Neural cell (in vitro differentiated cells): ENCODE data around the gene RBM39. TPM values are rescaled to one million over a fixed set of nuclear protein-coding genes. Genes with fewer than 3 reads are reported as not detected.
"Not testable (repeated sequence)": the region's sequence is repeated elsewhere in the genome, so short reads cannot be mapped to it uniquely, and the experiment has no call there.

Experiments
- H2AFZ ChIP-seq: fragments of 200-600, 300-800 bp; sonication (generic), shearing (Covaris generic); 2 replicates; pipeline ENCODE4 v1.6.0; 2014; ENCODE audit warnings: low read depth, mild to moderate bottlenecking, antibody characterized with exemption, low read length, moderate library complexity
- H3F3A ChIP-seq: fragments of 200-600 bp; shearing (Covaris generic); 2 replicates; pipeline ENCODE4 v1.6.1; 2016; ENCODE audit warnings: mild to moderate bottlenecking, moderate library complexity, mixed read lengths, antibody characterized with exemption, low read length; ENCODE audit not compliant: insufficient read depth, poor library complexity, severe bottlenecking
- H3K27ac ChIP-seq: fragments of 200-600, 300-800 bp; sonication (generic), shearing (Covaris generic); 2 replicates; pipeline ENCODE4 v1.5.1; 2014; ENCODE audit warnings: mild to moderate bottlenecking, low read length, moderate library complexity
- H3K27me3 ChIP-seq: fragments of 300-800, 200-600 bp; sonication (generic), shearing (Covaris generic); 2 replicates; pipeline ENCODE4 v1.6.0; 2014; ENCODE audit warnings: mild to moderate bottlenecking, low read depth, low read length, moderate library complexity; ENCODE audit not compliant: insufficient read depth
- H3K36me3 ChIP-seq: fragments of 300-800, 200-600 bp; sonication (generic), shearing (Covaris generic); 2 replicates; pipeline ENCODE4 v1.5.1; 2014; ENCODE audit warnings: mild to moderate bottlenecking, antibody characterized with exemption, low read length, moderate library complexity; ENCODE audit not compliant: insufficient read depth
- H3K4me2 ChIP-seq: fragments of 300-800, 200-600 bp; sonication (generic), shearing (Covaris generic); 2 replicates; pipeline ENCODE4 v1.6.0; 2014; ENCODE audit warnings: mild to moderate bottlenecking, low read length
- H3K4me3 ChIP-seq: fragments of 300-800, 200-600 bp; sonication (generic), shearing (Covaris generic); 2 replicates; pipeline ENCODE4 v1.5.1; 2014; ENCODE audit warnings: mild to moderate bottlenecking, low read length, moderate library complexity
- H3K79me2 ChIP-seq: fragments of 200-600 bp; shearing (Covaris generic); replicated peaks from 2 replicates; pipeline ENCODE4 v1.6.0; 2014; ENCODE audit warnings: mild to moderate bottlenecking, low read length, moderate library complexity; ENCODE audit not compliant: insufficient read depth
- H3K9ac ChIP-seq: fragments of 300-800, 200-600 bp; sonication (generic), shearing (Covaris generic); 2 replicates; pipeline ENCODE4 v1.6.1; 2016; ENCODE audit warnings: mild to moderate bottlenecking, low read length, mixed read lengths
- H3K9me2 ChIP-seq: fragments of 200-600 bp; shearing (Covaris generic); 2 replicates; pipeline ENCODE4 v1.6.1; 2016; ENCODE audit warnings: mild to moderate bottlenecking, low read length, mixed read lengths; ENCODE audit not compliant: insufficient read depth
- H3K9me3 ChIP-seq: fragments of 200-600, 300-800 bp; sonication (generic), shearing (Covaris generic); 2 replicates; pipeline ENCODE4 v1.6.1; 2016; ENCODE audit warnings: mild to moderate bottlenecking, mixed run types, low read length, moderate library complexity, mixed read lengths
- H4K20me1 ChIP-seq: fragments of 200-600 bp; shearing (Covaris generic); 2 replicates; pipeline ENCODE4 v1.6.1; 2016; ENCODE audit warnings: mild to moderate bottlenecking, mixed run types; ENCODE audit not compliant: insufficient read depth
- EP300 ChIP-seq: fragments of 450-650 bp; conservative IDR thresholded peaks from 2 replicates; pipeline ENCODE4 v1.6.1; 2014; ENCODE audit warnings: antibody characterized with exemption, mild to moderate bottlenecking, moderate library complexity; ENCODE audit not compliant: poor library complexity, severe bottlenecking
- EZH2 ChIP-seq: fragments of 200-600, 300-800 bp; shearing (Covaris generic), sonication (generic); IDR thresholded peaks from 2 replicates; pipeline ENCODE4 v1.6.1; 2014; ENCODE audit warnings: antibody characterized with exemption, low read length, borderline replicate concordance, mild to moderate bottlenecking; ENCODE audit not compliant: insufficient read depth, poor library complexity, severe bottlenecking
- POLR2AphosphoS5 ChIP-seq: IDR thresholded peaks from 2 replicates; pipeline ENCODE4 v1.6.1; 2012
- RAD21 ChIP-seq: fragments of 450-650 bp; conservative IDR thresholded peaks from 2 replicates; pipeline ENCODE4 v1.6.1; 2014; ENCODE audit warnings: antibody characterized with exemption, mild to moderate bottlenecking, moderate library complexity
- REST ChIP-seq: IDR thresholded peaks from 2 replicates; pipeline ENCODE4 v1.6.1; 2012; ENCODE audit warnings: borderline replicate concordance
- SMC3 ChIP-seq: fragments of 450-650 bp; conservative IDR thresholded peaks from 2 replicates; pipeline ENCODE4 v1.6.1; 2014; ENCODE audit warnings: antibody characterized with exemption, mild to moderate bottlenecking, moderate library complexity; ENCODE audit not compliant: poor library complexity
- TAF1 ChIP-seq: IDR thresholded peaks from 2 replicates; pipeline ENCODE4 v1.6.1; 2012; ENCODE audit warnings: low read depth
- polyA plus RNA-seq: library from polyadenylated mRNA; depleted of rRNA; stranded (reverse); fragments of >200 nt; gene quantifications from 2 replicates; pipeline ENCODE4 v1.2.3, GENCODE V29; 2014

Gene RBM39
- polyA plus RNA-seq, 1 donor from 2014 or later = 839 TPM

- no peaks in the 10 kb centered on the region for H3K9me2 ChIP-seq
- H3K4me2 ChIP-seq = no peak overlapping the region
- H3F3A ChIP-seq = no peaks in the 10 kb centered on the region
- no peaks in the 10 kb centered on the region for H3K36me3 ChIP-seq
- peaks cover 34% of the 10 kb centered on the region for H4K20me1 ChIP-seq
- H3K79me2 ChIP-seq = peaks cover 47% of the 10 kb centered on the region
- H3K27ac ChIP-seq = no peak overlapping the region
- H3K9ac ChIP-seq = no peak overlapping the region
- no peak overlapping the region for H2AFZ ChIP-seq
- no peak overlapping the region for H3K4me3 ChIP-seq
- TF ChIP-seq EZH2 (no peak), POLR2AphosphoS5 (no peak), EP300 (no peak), SMC3 (no peak), TAF1 (no peak), RAD21 (no peak), REST (no peak)
- no peaks in the 10 kb centered on the region for H3K27me3 ChIP-seq
- no peaks in the 10 kb centered on the region for H3K9me3 ChIP-seq
Observed at GRCh38 chr20:35724321-35725230, 17.5 kb downstream of the RBM39 start.

GRCh38 chr20:35723652-35724320 lies 18.3 kb downstream of the RBM39 start:
- H3F3A ChIP-seq, H3K36me3 ChIP-seq, H3K9ac ChIP-seq, H3K4me3 ChIP-seq, H3K4me2 ChIP-seq, H3K9me2 ChIP-seq, H3K9me3 ChIP-seq, H2AFZ ChIP-seq, H3K27ac ChIP-seq, H3K27me3 ChIP-seq: not testable (repeated sequence)
- H3K79me2 ChIP-seq = peaks cover 50% of the 10 kb centered on the region
- peaks cover 36% of the 10 kb centered on the region for H4K20me1 ChIP-seq

GRCh38 chr20:35723275-35723639 lies 18.8 kb downstream of the RBM39 start:
- not testable (repeated sequence) for H3K9ac ChIP-seq, H3K9me3 ChIP-seq, H3F3A ChIP-seq, H3K4me3 ChIP-seq, H3K4me2 ChIP-seq, H3K9me2 ChIP-seq, H3K27ac ChIP-seq, H2AFZ ChIP-seq, H3K27me3 ChIP-seq, H3K36me3 ChIP-seq
- H3K79me2 ChIP-seq = peaks cover 49% of the 10 kb centered on the region
- H4K20me1 ChIP-seq = peaks cover 35% of the 10 kb centered on the region
